B cell (primary cell): ENCODE data around the gene CGNL1. TPM values are rescaled to one million over a fixed set of nuclear protein-coding genes. Genes with fewer than 3 reads are reported as not detected.

Experiments used
- ATAC-seq: fragments of 200-7000 bp; cut with Tn5 transposase; one replicate; pipeline ENCODE4 v1.10.0; 2021; ENCODE audit warnings: low read depth, mild to moderate bottlenecking, moderate number of reproducible peaks, moderate library complexity
- CTCF ChIA-PET: fragments of 350-600 bp; sonication (Branson Sonifier 250); formaldehyde crosslinking; loops from one replicate; lab custom pipeline; 2021; ENCODE audit warnings: antibody characterized with exemption, inconsistent platforms; lab: Charles Lee
- POLR2A ChIA-PET: fragments of 350-600 bp; sonication (Branson Sonifier 250); formaldehyde crosslinking; loops from one replicate; lab custom pipeline; 2021; ENCODE audit warnings: antibody characterized with exemption; lab: Charles Lee
- DNase-seq: peaks from one replicate; pipeline ENCODE4 v3.0.0; 2013
- H2AFZ ChIP-seq: 2 replicates; pipeline ENCODE4 v1.6.1; 2012; ENCODE audit warnings: mild to moderate bottlenecking, low read depth, low read length; ENCODE audit not compliant: insufficient read depth, poor library complexity, severe bottlenecking
- H3K27ac ChIP-seq, 2 donors: 1 replicate in 1 of 2; 2 replicates in 1 of 2; pipeline ENCODE4 v1.5.1; 2012 to 2013; ENCODE audit warnings: low read length in 2 of 2, mild to moderate bottlenecking in 2 of 2, moderate library complexity in 1 of 2
- H3K27me3 ChIP-seq, 4 experiments: fragments of 200-600 bp in 1 of 4; sonication (generic) in 1 of 4; replicated peaks in 1 of 4; 1 replicate in 2 of 4; 2 replicates in 2 of 4; pipeline versions ENCODE4 v1.6.1 to v1.7.0; 2013 to 2016; ENCODE audit warnings: low read length in 3 of 4, mild to moderate bottlenecking in 2 of 4, mixed read lengths in 1 of 4, moderate library complexity in 1 of 4; ENCODE audit not compliant: insufficient read depth in 4 of 4, control insufficient read depth in 3 of 4; ENCODE audit errors: control extremely low read depth in 1 of 4
- H3K36me3 ChIP-seq, 2 experiments: replicated peaks in 1 of 2; 1 replicate in 1 of 2; 2 replicates in 1 of 2; pipeline versions ENCODE4 v1.6.1 to v1.7.1; 2013; ENCODE audit warnings: low read length in 1 of 2; ENCODE audit not compliant: insufficient read depth in 2 of 2, control insufficient read depth in 1 of 2; ENCODE audit errors: control extremely low read depth in 1 of 2, extremely low read depth in 1 of 2
- H3K4me1 ChIP-seq, 2 donors: fragments of 200-600 bp in 1 of 2; sonication (generic) in 1 of 2; 1 replicate in 1 of 2; 2 replicates in 1 of 2; pipeline versions ENCODE4 v1.5.1 to v1.6.1; 2013 to 2017; ENCODE audit warnings: low read length in 2 of 2; ENCODE audit not compliant: control insufficient read depth in 2 of 2, insufficient read depth in 2 of 2
- H3K4me2 ChIP-seq: replicated peaks from 2 replicates; pipeline ENCODE3; 2012; ENCODE audit warnings: mild to moderate bottlenecking, low read depth, low read length; ENCODE audit not compliant: poor library complexity, severe bottlenecking
- H3K4me3 ChIP-seq, 5 experiments: fragments of 200-600 bp in 1 of 5; sonication (generic) in 1 of 5; 1 replicate in 3 of 5; 2 replicates in 2 of 5; pipeline versions ENCODE4 v1.5.1 to v1.7.0; 2011 to 2016; ENCODE audit warnings: low read length in 4 of 5, mild to moderate bottlenecking in 4 of 5, low read depth in 2 of 5, control low read depth in 1 of 5, moderate library complexity in 1 of 5; ENCODE audit not compliant: insufficient read depth in 1 of 5; ENCODE audit errors: control extremely low read depth in 1 of 5, extremely low read depth in 1 of 5
- H3K79me2 ChIP-seq: fragments of 200-600 bp; sonication (generic); one replicate; pipeline ENCODE4 v1.6.0; 2016; ENCODE audit warnings: low read length; ENCODE audit not compliant: control insufficient read depth, insufficient read depth
- H3K9ac ChIP-seq: fragments of 200-600 bp; sonication (generic); 2 replicates; pipeline ENCODE4 v1.6.1; 2017; ENCODE audit warnings: mild to moderate bottlenecking, low read length, moderate library complexity
- H3K9me3 ChIP-seq, 3 donors: one replicate each; pipeline versions ENCODE4 v1.6.1 to v1.7.1; 2013; ENCODE audit warnings: low read length in 2 of 3; ENCODE audit not compliant: control insufficient read depth in 2 of 3, insufficient read depth in 1 of 3; ENCODE audit errors: control extremely low read depth in 1 of 3
- H4K20me1 ChIP-seq: 2 replicates; pipeline ENCODE4 v1.6.0; 2012; ENCODE audit warnings: mild to moderate bottlenecking, low read length; ENCODE audit not compliant: insufficient read depth, control insufficient read depth, poor library complexity, severe bottlenecking
- H3K27ac Mint-ChIP-seq: one replicate; pipeline ENCODE4 v1.8.0; 2021; ENCODE audit warnings: mixed read lengths
- H3K27me3 Mint-ChIP-seq: one replicate; pipeline ENCODE4 v1.8.0; 2021; ENCODE audit warnings: mixed read lengths
- H3K4me1 Mint-ChIP-seq: one replicate; pipeline ENCODE4 v1.8.0; 2021; ENCODE audit warnings: mixed read lengths
- H3K4me3 Mint-ChIP-seq: one replicate; pipeline ENCODE4 v1.8.0; 2021; ENCODE audit warnings: mixed read lengths
- H3K9me3 Mint-ChIP-seq: one replicate; pipeline ENCODE4 v1.8.0; 2022; ENCODE audit warnings: mixed read lengths; ENCODE audit not compliant: insufficient read depth
- CTCF ChIP-seq: fragments of 200-600 bp; IDR thresholded peaks from one replicate; pipeline ENCODE4 v1.8.0; 2022; ENCODE audit warnings: antibody characterized with exemption, mild to moderate bottlenecking
- EZH2 ChIP-seq: IDR thresholded peaks from 2 replicates; pipeline ENCODE4 v1.6.1; 2012; ENCODE audit warnings: borderline replicate concordance, low read depth, mild to moderate bottlenecking, moderate library complexity, low read length; ENCODE audit not compliant: insufficient read depth, poor library complexity, severe bottlenecking
- WGBS: methylation state at CpG from one replicate; pipeline ENCODE4 v1.1.5; 2013; ENCODE audit warnings: missing lambda C conversion rate; ENCODE audit not compliant: insufficient coverage; 5-methylcytosine and 5-hydroxymethylcytosine counted together
- intact Hi-C: fragments of 100-400 bp; cut with micrococcal nuclease; formaldehyde crosslinking; loops from one replicate; pipeline ENCODE4 v1.10.0; 2022
- polyA plus RNA-seq: library from polyadenylated mRNA; depleted of rRNA; stranded (reverse); fragments of >200 nt; gene quantifications from 2 replicates; pipeline ENCODE4 v1.2.3, GENCODE V29; 2012
- total RNA-seq, 2 donors: library from RNA; stranded (reverse); fragments of 120-200 nt in 1 of 2; gene quantifications; 1 replicate in 1 of 2; 2 replicates in 1 of 2; pipeline versions ENCODE4 v1.2.3 to v1.2.4, GENCODE V29; 2013 to 2022

The CGNL1 gene
- total and polyA plus RNA-seq, 2 donors (not counting 1 experiment from before 2014, with no cell fraction given), result 0.03 to 0.12 TPM

- H3K9me3 ChIP-seq, result no peaks in the 10 kb centered on the region
- Mint-ChIP-seq H3K9me3 (no peaks in the 10 kb centered on the region), H3K27me3 (no peaks in the 10 kb centered on the region), H3K4me1 (peaks cover 15% of the 10 kb centered on the region), H3K4me3 (no peak overlapping the region), H3K27ac (no peak overlapping the region)
- H3K4me2 ChIP-seq, result no peak overlapping the region
- no peak overlapping the region for H3K9ac ChIP-seq
- intact Hi-C loops, result loop anchor here (1.0 kb wide), 7 partner anchors 186 to 1035 kb away; partner anchors contain the start of gene TCF12
- H3K4me3 ChIP-seq, result no peak overlapping the region
- H2AFZ ChIP-seq, result no peak overlapping the region
- H3K79me2 ChIP-seq, result no peaks in the 10 kb centered on the region
- DNase-seq, result no peak
- no peaks in the 10 kb centered on the region for H4K20me1 ChIP-seq
- ChIA-PET POLR2A (interaction anchor here (1.3 kb wide), 1 partner anchor 8 kb away, joined by 3 read pairs; no protein-coding TSS in a partner anchor), CTCF (interaction anchor here (0.6 to 6.5 kb wide), 30 partner anchors 8 to 1105 kb away, joined by 3 to 288 read pairs (median 8); no protein-coding TSS in a partner anchor)
- no peaks in the 10 kb centered on the region for H3K27me3 ChIP-seq
- H3K4me1 ChIP-seq, result peaks cover 6 to 10% of the 10 kb centered on the region in 2 donors
- WGBS, result 82% methylated on average over 2 of the region's 5 CpGs
- TF ChIP-seq EZH2 (no peak), CTCF (no peak)
- H3K36me3 ChIP-seq, result no peaks in the 10 kb centered on the region
- H3K27ac ChIP-seq, result no peak overlapping the region
- no peak for ATAC-seq
These were observed 150.3 kb downstream of the CGNL1 start for GRCh38 chr15:57526615-57527014.

GRCh38 chr15:57527382-57528091 lies 151.2 kb downstream of the CGNL1 start:
- peak; percentile 99 for ATAC-seq
- no peaks in the 10 kb centered on the region for H3K36me3 ChIP-seq
- no peak overlapping the region for H3K4me3 ChIP-seq
- peak overlapping the region; percentile 26 for H3K4me2 ChIP-seq
- no peaks in the 10 kb centered on the region for H4K20me1 ChIP-seq
- Mint-ChIP-seq H3K9me3 (no peaks in the 10 kb centered on the region), H3K27me3 (no peaks in the 10 kb centered on the region), H3K27ac (no peak overlapping the region), H3K4me3 (no peak overlapping the region), H3K4me1 (peaks cover 15% of the 10 kb centered on the region)
- no peak overlapping the region for H2AFZ ChIP-seq
- intact Hi-C loops, result loop anchor here (1.0 kb wide), 7 partner anchors 187 to 1036 kb away; partner anchors contain the start of gene TCF12
- no peaks in the 10 kb centered on the region for H3K9me3 ChIP-seq
- H3K27me3 ChIP-seq, result no peaks in the 10 kb centered on the region
- POLR2A ChIA-PET, result interaction anchor here (1.3 kb wide), 1 partner anchor 9 kb away, joined by 3 read pairs; no protein-coding TSS in a partner anchor
- H3K4me1 ChIP-seq, result peaks cover 6 to 10% of the 10 kb centered on the region in 2 donors
- CTCF ChIA-PET, result interaction anchor here (0.6 to 6.5 kb wide), 50 partner anchors 9 to 1106 kb away, joined by 3 to 288 read pairs (median 6); partner anchors contain the start of gene TCF12
- TF ChIP-seq EZH2 (no peak), CTCF (peak; percentile 80)
- H3K9ac ChIP-seq, result no peak overlapping the region
- whole genome bisulfite sequencing, result 51% methylated on average over 6 of the region's 9 CpGs
- peak; percentile 88 for DNase-seq
- H3K27ac ChIP-seq, result no peak overlapping the region
- no peaks in the 10 kb centered on the region for H3K79me2 ChIP-seq
